Activated naive CD4-positive, alpha-beta T cell treated with Interleukin-2 at 50 U/mL for 16 hours (primary cell): ENCODE results near the gene RPP30.

Experiments used
- DNase-seq: peaks from one replicate; pipeline ENCODE4 v3.0.0-alpha.2; 2020

RPP30 gene

DNA sequence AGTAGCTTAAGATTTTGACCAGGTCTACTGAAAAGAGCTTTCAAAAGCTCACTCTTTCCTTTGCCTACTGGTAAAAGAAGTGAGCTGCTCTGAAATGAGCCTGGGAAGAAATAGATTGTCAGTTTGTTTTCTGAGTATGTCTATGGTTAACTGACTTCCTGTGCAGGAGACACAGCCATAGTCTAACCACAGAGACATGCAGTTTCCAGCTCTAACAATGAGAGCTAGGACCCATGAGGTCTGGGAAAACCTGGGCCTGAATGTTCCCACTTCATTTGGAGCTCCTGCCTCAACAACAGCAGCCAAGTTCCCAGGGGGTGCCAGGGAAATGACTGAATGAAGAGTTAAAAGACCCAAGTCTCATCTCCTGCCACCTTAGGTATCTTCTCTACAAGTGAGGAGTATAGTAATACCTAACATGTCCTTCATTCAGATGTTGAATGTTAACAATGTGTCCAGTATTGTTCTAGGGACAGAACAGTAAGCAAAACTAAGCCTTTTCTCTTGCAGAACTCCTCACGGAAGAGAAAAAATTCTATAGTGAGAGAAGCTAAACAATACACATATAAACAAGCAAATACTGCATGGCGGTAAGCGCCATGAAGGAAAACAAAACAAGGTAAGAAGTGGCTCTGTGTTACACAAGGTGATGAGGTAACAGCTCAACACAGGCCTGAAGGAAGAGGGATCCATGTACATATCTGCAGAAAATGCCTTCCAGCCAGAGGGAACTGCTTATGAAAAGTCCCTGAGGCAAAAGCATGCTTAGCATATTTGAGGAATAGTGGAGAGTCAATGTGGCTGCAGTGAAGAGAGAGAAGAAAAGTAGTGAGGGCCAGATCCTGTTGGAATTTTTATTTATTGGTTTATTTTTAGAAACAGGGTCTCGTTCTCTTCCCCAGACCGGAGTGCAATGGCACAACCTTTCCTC lies 75.5 kb downstream of the RPP30 start:
- DNase-seq: no peak
